H1 (cell line): ENCODE results near the gene CCDC157. TPM values are rescaled to one million over a fixed set of nuclear protein-coding genes. Genes with fewer than 3 reads are reported as not detected.
A peak's percentile ranks its signal among the peaks of the same experiment; 100 is the strongest.

Experiments
- CTCF ChIA-PET: fragments of 300-600 bp; sonication (Branson Sonifier 250); formaldehyde crosslinking; loops from one replicate; lab custom pipeline; 2021; ENCODE audit not compliant: partially characterized antibody; lab: Charles Lee
- POLR2A ChIA-PET: fragments of 300-600 bp; sonication (Branson Sonifier 250); formaldehyde crosslinking; loops from one replicate; lab custom pipeline; 2021; ENCODE audit warnings: inconsistent platforms; ENCODE audit not compliant: partially characterized antibody; lab: Charles Lee
- DNase-seq, 2 experiments: peaks; one replicate each; pipeline versions ENCODE4 v3.0.0 to v3.0.0-alpha.2; 2010 to 2022; ENCODE audit warnings: low spot score in 2 of 2, low read depth in 1 of 2, mixed read lengths in 1 of 2
- FAIRE-seq: peaks from 2 replicates; lab custom pipeline; 2011; peaks lifted over from hg19 to GRCh38; lab: Jason Lieb, UNC
- H2AFZ ChIP-seq: 2 replicates; pipeline ENCODE4 v1.8.1; 2012; ENCODE audit warnings: low read length, inconsistent platforms
- H2AK5ac ChIP-seq: 2 replicates; pipeline ENCODE4 v1.6.1; 2013; ENCODE audit warnings: low read depth, low read length
- H2BK120ac ChIP-seq: replicated peaks from 2 replicates; pipeline ENCODE3; 2013; ENCODE audit warnings: low read depth, low read length, inconsistent platforms
- H2BK12ac ChIP-seq: 2 replicates; pipeline ENCODE4 v1.6.1; 2013; ENCODE audit warnings: low read depth, low read length
- H2BK15ac ChIP-seq: 2 replicates; pipeline ENCODE4 v1.6.1; 2013; ENCODE audit warnings: low read length
- H2BK20ac ChIP-seq: 2 replicates; pipeline ENCODE4 v1.6.1; 2013; ENCODE audit warnings: low read length
- H2BK5ac ChIP-seq: 2 replicates; pipeline ENCODE4 v1.6.1; 2013; ENCODE audit warnings: low read depth, low read length
- H3K14ac ChIP-seq: 2 replicates; pipeline ENCODE4 v1.6.1; 2013; ENCODE audit warnings: inconsistent platforms; ENCODE audit not compliant: insufficient read length
- H3K18ac ChIP-seq: 2 replicates; pipeline ENCODE4 v1.6.1; 2013; ENCODE audit warnings: low read length; ENCODE audit errors: extremely low read depth
- H3K23ac ChIP-seq: 2 replicates; pipeline ENCODE4 v1.6.1; 2013; ENCODE audit warnings: inconsistent platforms; ENCODE audit not compliant: insufficient read length
- H3K23me2 ChIP-seq: 2 replicates; pipeline ENCODE4 v1.6.1; 2013; ENCODE audit warnings: low read depth, low read length
- H3K27ac ChIP-seq: 2 replicates; pipeline ENCODE4 v1.6.1; 2011; ENCODE audit warnings: low read depth, low read length, inconsistent platforms
- H3K27me3 ChIP-seq, 4 experiments: replicated peaks in 1 of 4; 1 replicate in 1 of 4; 2 replicates in 3 of 4; pipeline versions ENCODE4 v1.6.1 to v1.8.1; 2011 to 2013; ENCODE audit warnings: low read length in 3 of 4, mild to moderate bottlenecking in 3 of 4, inconsistent platforms in 2 of 4, mixed read lengths in 2 of 4, moderate library complexity in 1 of 4; ENCODE audit not compliant: control insufficient read depth in 3 of 4, insufficient read depth in 3 of 4; ENCODE audit errors: extremely low read depth in 1 of 4
- H3K36me3 ChIP-seq, 4 experiments: 2 replicates each; pipeline versions ENCODE4 v1.6.1 to v1.8.1; 2011 to 2013; ENCODE audit warnings: mild to moderate bottlenecking in 4 of 4, low read length in 3 of 4, moderate library complexity in 2 of 4, control low read depth in 1 of 4, inconsistent platforms in 1 of 4; ENCODE audit not compliant: insufficient read depth in 4 of 4, control insufficient read depth in 2 of 4
- H3K4ac ChIP-seq: replicated peaks from 2 replicates; pipeline ENCODE3; 2013; ENCODE audit warnings: low read length, low read depth, mixed read lengths, inconsistent platforms; ENCODE audit not compliant: insufficient read length
- H3K4me1 ChIP-seq, 4 experiments: replicated peaks in 1 of 4; 1 replicate in 1 of 4; 2 replicates in 3 of 4; pipeline versions ENCODE4 v1.6.1 to v1.8.1; 2011 to 2013; ENCODE audit warnings: low read length in 3 of 4, inconsistent platforms in 2 of 4, mixed read lengths in 1 of 4; ENCODE audit not compliant: insufficient read depth in 4 of 4, control insufficient read depth in 3 of 4
- H3K4me2 ChIP-seq, 2 experiments: 2 replicates each; pipeline versions ENCODE4 v1.6.1 to v1.8.1; 2011 to 2013; ENCODE audit warnings: low read depth in 2 of 2, low read length in 2 of 2, control low read depth in 1 of 2, inconsistent platforms in 1 of 2, mild to moderate bottlenecking in 1 of 2; ENCODE audit not compliant: insufficient read depth in 1 of 2
- H3K4me3 ChIP-seq, 4 experiments: fragments of 200-600, 300-600 bp in 1 of 4; sonication (generic), shearing (Covaris generic), sonication (Bioruptor Twin) in 1 of 4; 2 replicates each; pipeline versions ENCODE4 v1.5.1 to v1.8.1; 2011 to 2016; ENCODE audit warnings: low read length in 4 of 4, low read depth in 3 of 4, control low read depth in 2 of 4, inconsistent platforms in 2 of 4, mild to moderate bottlenecking in 2 of 4, mixed read lengths in 1 of 4, moderate library complexity in 1 of 4; ENCODE audit not compliant: insufficient read depth in 2 of 4; ENCODE audit errors: extremely low read depth in 1 of 4
- H3K56ac ChIP-seq: replicated peaks from 2 replicates; pipeline ENCODE3; 2013; ENCODE audit warnings: low read depth, mild to moderate bottlenecking, mixed read lengths, low read length, inconsistent platforms; ENCODE audit not compliant: insufficient read length
- H3K79me1 ChIP-seq: 2 replicates; pipeline ENCODE4 v1.6.1; 2013; ENCODE audit warnings: low read depth, low read length, control low read depth
- H3K79me2 ChIP-seq, 2 experiments: 2 replicates each; pipeline versions ENCODE4 v1.6.1 to v1.8.1; 2012 to 2013; ENCODE audit warnings: low read length in 2 of 2, mild to moderate bottlenecking in 2 of 2, inconsistent platforms in 1 of 2; ENCODE audit not compliant: insufficient read depth in 2 of 2, control insufficient read depth in 1 of 2
- H3K9ac ChIP-seq, 4 experiments: replicated peaks in 1 of 4; 1 replicate in 1 of 4; 2 replicates in 3 of 4; pipeline versions ENCODE4 v1.6.1 to v1.8.1; 2011 to 2013; ENCODE audit warnings: low read depth in 3 of 4, low read length in 3 of 4, control low read depth in 2 of 4, mild to moderate bottlenecking in 2 of 4, moderate library complexity in 2 of 4, inconsistent platforms in 1 of 4; ENCODE audit errors: extremely low read depth in 1 of 4
- H3K9me3 ChIP-seq, 2 experiments: 2 replicates each; pipeline versions ENCODE4 v1.6.1 to v1.8.1; 2012 to 2013; ENCODE audit warnings: mild to moderate bottlenecking in 2 of 2, moderate library complexity in 2 of 2, control low read depth in 1 of 2, inconsistent platforms in 1 of 2, low read depth in 1 of 2, low read length in 1 of 2, mixed read lengths in 1 of 2; ENCODE audit not compliant: insufficient read depth in 2 of 2
- H4K20me1 ChIP-seq, 2 experiments: replicated peaks in 1 of 2; 2 replicates each; pipeline versions ENCODE3 to v1.8.1; 2011 to 2013; ENCODE audit warnings: inconsistent platforms in 2 of 2, low read length in 2 of 2, mild to moderate bottlenecking in 1 of 2; ENCODE audit not compliant: insufficient read depth in 2 of 2, control insufficient read depth in 1 of 2
- H4K5ac ChIP-seq: 2 replicates; pipeline ENCODE4 v1.6.1; 2013; ENCODE audit warnings: low read length, low read depth, mixed read lengths, inconsistent platforms; ENCODE audit not compliant: insufficient read length
- H4K8ac ChIP-seq: 2 replicates; pipeline ENCODE4 v1.8.0; 2013; ENCODE audit warnings: mild to moderate bottlenecking, moderate library complexity, low read length, inconsistent platforms; ENCODE audit not compliant: insufficient read depth; ENCODE audit errors: extremely low read depth
- H4K91ac ChIP-seq: replicated peaks from 2 replicates; pipeline ENCODE3; 2013; ENCODE audit warnings: low read length, mixed read lengths, inconsistent platforms; ENCODE audit not compliant: insufficient read length
- ASH2L ChIP-seq: fragments of 200-600, 300-600 bp; sonication (generic); IDR thresholded peaks from one replicate; pipeline ENCODE4 v1.7.1; 2017; ENCODE audit warnings: low read length
- EZH2 ChIP-seq: fragments of 200-600 bp; sonication (generic); IDR thresholded peaks from 2 replicates; pipeline ENCODE4 v1.7.1; 2012; ENCODE audit warnings: low read depth, mild to moderate bottlenecking, moderate library complexity, low read length, inconsistent platforms; ENCODE audit not compliant: severe bottlenecking
- GABPA ChIP-seq: IDR thresholded peaks from 2 replicates; pipeline ENCODE4 v1.6.1; 2011; ENCODE audit warnings: mild to moderate bottlenecking, low read length, moderate library complexity, borderline replicate concordance; ENCODE audit not compliant: insufficient read depth
- POLR2A ChIP-seq, 2 experiments: IDR thresholded peaks; 1 replicate in 1 of 2; 2 replicates in 1 of 2; pipeline ENCODE4 v1.6.1; 2011; ENCODE audit warnings: low read depth in 2 of 2, low read length in 2 of 2, mild to moderate bottlenecking in 2 of 2; ENCODE audit errors: control extremely low read depth in 1 of 2
- RAD21 ChIP-seq, 2 experiments: IDR thresholded peaks in 1 of 2; conservative IDR thresholded peaks in 1 of 2; 2 replicates each; pipeline ENCODE4 v1.6.1; 2011; ENCODE audit warnings: low read depth in 2 of 2, low read length in 2 of 2, improper control_type of control experiment in 1 of 2, inconsistent platforms in 1 of 2, mild to moderate bottlenecking in 1 of 2, moderate library complexity in 1 of 2
- SIN3A ChIP-seq, 2 experiments: IDR thresholded peaks in 1 of 2; conservative IDR thresholded peaks in 1 of 2; 2 replicates each; pipeline ENCODE4 v1.6.1; 2011 to 2012; ENCODE audit warnings: low read length in 2 of 2, improper control_type of control experiment in 1 of 2, low read depth in 1 of 2, mild to moderate bottlenecking in 1 of 2
- TAF7 ChIP-seq: optimal IDR thresholded peaks from 2 replicates; pipeline ENCODE3; 2011; ENCODE audit warnings: low read depth, mild to moderate bottlenecking, inconsistent platforms, low read length, moderate library complexity, borderline replicate concordance
- TBP ChIP-seq: IDR thresholded peaks from 2 replicates; pipeline ENCODE4 v1.6.1; 2011; ENCODE audit warnings: low read depth, low read length, improper control_type of control experiment
- TCF12 ChIP-seq: IDR thresholded peaks from 2 replicates; pipeline ENCODE4 v1.6.1; 2011; ENCODE audit warnings: low read depth, mild to moderate bottlenecking, low read length
- YY1 ChIP-seq: IDR thresholded peaks from 2 replicates; pipeline ENCODE4 v1.6.1; 2011; ENCODE audit warnings: low read depth, mild to moderate bottlenecking, low read length
- WGBS, 2 experiments: shearing (Covaris generic) in 1 of 2; methylation state at CpG; one replicate each; pipeline versions ENCODE4 v1.1.6 to v1.1.7; 2013 to 2015; ENCODE audit warnings: low lambda C conversion rate in 2 of 2, mixed read lengths in 2 of 2, inconsistent platforms in 1 of 2, low coverage in 1 of 2, missing lambda C conversion rate in 1 of 2; ENCODE audit not compliant: insufficient replicate concordance in 2 of 2, insufficient coverage in 1 of 2, insufficient read length in 1 of 2; ENCODE audit errors: extremely low coverage in 1 of 2, missing lambda C conversion rate in 1 of 2; 5-methylcytosine and 5-hydroxymethylcytosine counted together
- polyA plus RNA-seq, 7 experiments: library from polyadenylated mRNA; depleted of rRNA in 3 of 7; stranded (reverse) in 5 of 7; unstranded in 2 of 7; fragments of >200 nt in 5 of 7; fragments of 200-250 nt in 2 of 7; gene quantifications; 1 replicate in 5 of 7; 2 replicates in 1 of 7; 4 replicates in 1 of 7; pipeline versions ENCODE4 v1.2.1 to v1.2.3, GENCODE V29; 2011 to 2013; ENCODE audit warnings: missing spikeins in 2 of 7, mixed read lengths in 2 of 7
- total RNA-seq: library from RNA; stranded (reverse); fragmentation: NEBNext Ultra II Directional; extraction: Animal tissue kit (Norgen Biotek cat#: 25700); gene quantifications from 2 replicates; pipeline ENCODE4 v1.2.1, GENCODE V29; 2021

Gene CCDC157
- total and polyA plus RNA-seq, 2 of the 8 experiments (the other 6 are each of a cell fraction or from before 2014, with no cell fraction given): 4.1 to 8.4 TPM

DNA sequence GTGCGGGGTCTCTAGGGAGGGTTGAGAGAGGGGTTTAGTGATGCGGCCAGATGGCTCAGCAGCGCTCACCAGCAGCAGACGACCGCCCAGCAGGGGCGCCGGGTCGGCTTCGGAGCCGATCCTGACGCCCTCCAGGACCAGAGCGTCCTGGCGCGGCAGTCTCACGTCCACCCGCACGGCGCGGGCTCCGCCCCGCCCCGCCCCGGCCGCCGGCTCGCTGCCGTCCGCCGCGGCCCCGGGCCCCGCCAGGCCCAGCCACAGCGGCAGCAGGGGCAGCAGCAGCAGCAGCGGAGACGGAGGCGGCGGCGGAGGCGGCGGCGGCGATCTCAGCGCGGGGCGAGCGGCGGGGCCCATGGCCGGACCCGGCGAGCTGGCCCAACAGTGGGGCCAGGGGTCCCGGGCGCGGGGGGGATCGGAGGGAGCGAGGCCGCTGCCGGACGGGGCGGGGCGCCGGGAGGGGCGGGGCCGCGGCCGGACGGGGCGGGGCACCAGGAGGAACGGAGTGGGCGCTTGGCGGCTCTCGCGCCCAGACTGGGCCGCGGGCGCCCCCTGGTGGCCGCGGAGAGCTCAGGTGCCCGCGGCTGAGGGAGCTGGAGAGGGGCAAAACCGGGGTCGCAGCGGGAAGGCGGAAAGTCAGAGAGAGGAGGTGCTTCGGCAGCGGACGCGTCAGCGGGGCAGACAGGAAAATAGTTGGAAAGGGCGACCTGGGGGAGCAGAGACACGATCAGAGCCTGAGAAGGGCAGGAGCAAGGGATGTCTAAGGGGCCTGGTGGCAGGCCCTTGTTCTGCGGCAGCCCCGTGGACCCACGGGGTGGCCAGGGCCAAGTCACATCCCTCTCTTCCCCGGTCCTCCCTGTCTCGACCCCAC is 30.4 kb downstream of the CCDC157 start, which contains the start of gene RNF215:
RNF215 (minus strand) TSS at position 452 of the 868 bp plus-strand sequence; CDS start at position 354, 98 bp downstream.
- Histone ChIP-seq H4K8ac (peak within 1 kb of the TSS; percentile 75), H3K23me2 (peaks cover 4% of the 10 kb centered on the region; the same call in 1 of the 2 replicates), H3K4me3 (peak within 1 kb of the TSS; percentile 42 to 66 (median 54)), H3K14ac (no peak within 1 kb of the TSS), H3K36me3 (no peaks in the 10 kb centered on the region), H3K27ac (no peak within 1 kb of the TSS), H4K5ac (peak within 1 kb of the TSS; percentile 68), H3K56ac (peak within 1 kb of the TSS; percentile 30), H3K4ac (peak within 1 kb of the TSS; percentile 72), H2BK12ac (peak within 1 kb of the TSS; percentile 39; the same call in 1 of the 2 replicates), H2BK5ac (no peak within 1 kb of the TSS; the same call in 1 of the 2 replicates), H2BK20ac (no peak within 1 kb of the TSS), H2AFZ (peak within 1 kb of the TSS; percentile 75; the same call in 1 of the 2 replicates), H2BK15ac (no peak within 1 kb of the TSS), H3K27me3 (no peaks in the 10 kb centered on the region), H2AK5ac (peak within 1 kb of the TSS; percentile 82; the same call in 1 of the 2 replicates), H3K4me2 (peak within 1 kb of the TSS; percentile 87 to 88), H3K79me2 (no peaks in the 10 kb centered on the region; a peak in 1 of 4 replicates), H2BK120ac (no peak within 1 kb of the TSS), H4K91ac (peak within 1 kb of the TSS; percentile 91), H3K79me1 (no peaks in the 10 kb centered on the region), H3K9me3 (peaks cover 9% of the 10 kb centered on the region in 2 experiments), H4K20me1 (peaks cover 0 to 2% of the 10 kb centered on the region in 2 experiments), H3K23ac (no peak within 1 kb of the TSS), H3K9ac (peak within 1 kb of the TSS in 1 of 4 experiments; percentile 34; a peak in 3 of 7 replicates), H3K4me1 (peaks cover 0 to 7% (median 2%) of the 10 kb centered on the region in 4 experiments; a peak in 4 of 7 replicates), H3K18ac (peak within 1 kb of the TSS; percentile 51)
- ChIA-PET CTCF (interaction anchor here (0.6 to 6.1 kb wide), 13 partner anchors 9 to 170 kb away, joined by 3 to 28 read pairs (median 3); partner anchors contain the start of genes CASTOR1 and SEC14L2), POLR2A (interaction anchor here (1.0 to 2.8 kb wide), 4 partner anchors 12 to 36 kb away, joined by 3 to 10 read pairs (median 6); partner anchors contain the start of genes CCDC157 and SF3A1)
- FAIRE-seq (no peak), DNase-seq (peak; percentile 77 to 95)
- 5% methylated on average over 41 of the region's 95 CpGs; no CpG with 5 or more reads in 1 of the 2 experiments for WGBS, 2 experiments
- TF ChIP-seq POLR2A (IDR thresholded peaks at IDR 0.05; ENCODE audit: control extremely low read depth in 1 of 2, low read depth in 2 of 2, low read length in 2 of 2) (no peak), EZH2 (no peak), TBP (peak; percentile 13; the same call in 1 of the 2 replicates), SIN3A (conservative IDR thresholded peaks at IDR 0.05 in 1 of 2, IDR thresholded peaks at IDR 0.05 in 1 of 2; ENCODE audit: low read depth in 1 of 2, low read length in 2 of 2) (0 out of 4 replicates have a peak, but pooled peaks of 1 of the 2 experiments have one; percentile 12), GABPA (no peak), ASH2L (peak; percentile 48), RAD21 (IDR thresholded peaks at IDR 0.05 in 1 of 2, conservative IDR thresholded peaks at IDR 0.05 in 1 of 2; ENCODE audit: low read depth in 2 of 2, low read length in 2 of 2) (peak; percentile 78 to 86), TCF12 (0 out of 2 replicates have a peak, but pooled peaks have one; percentile 30), TAF7 (no peak), YY1 (0 out of 2 replicates have a peak, but pooled peaks have one; percentile 18)
